Measurements from ENCODE around the gene COG6.

- TF ChIP-seq EZH2 (IDR thresholded peaks at IDR 0.05; ENCODE audit: insufficient read depth, poor library complexity, severe bottlenecking) = no peak
- no peak for TF ChIP-seq EZH2phosphoT487 (IDR thresholded peaks at IDR 0.05; ENCODE audit: insufficient read depth, low read depth)
Observed at GRCh38 chr13:39768962-39769361, 113.5 kb downstream of the COG6 start.

All from GM23248 (cell line).